ENCODE results near the gene KPNA2. TPM values are rescaled to one million over a fixed set of nuclear protein-coding genes. Genes with fewer than 3 reads are reported as not detected.

Gene KPNA2
- total and polyA plus RNA-seq, 9 of the 15 experiments (the other 6 are each of a cell fraction or from before 2014, with no cell fraction given), result 132 to 984 (median 241) TPM

- peak in 1 of 2 experiments; percentile 85; a peak in 1 of 4 replicates for TF ChIP-seq ZNF318 (IDR thresholded peaks at IDR 0.05; ENCODE audit: borderline replicate concordance in 1 of 2, low read depth in 1 of 2)
- TF ChIP-seq TGIF2 (CRISPR knock-in tag; IDR thresholded peaks at IDR 0.05), result no peak
- TF ChIP-seq ATF4 (CRISPR knock-in tag; IDR thresholded peaks at IDR 0.05), result no peak
- TF ChIP-seq ZSCAN29 (IDR thresholded peaks at IDR 0.05), result no peak
- TF ChIP-seq MAFG (tag; conservative IDR thresholded peaks at IDR 0.05), result 0 out of 2 replicates have a peak, but pooled peaks have one; percentile 28
- TF ChIP-seq ZNF785 (CRISPR knock-in tag; IDR thresholded peaks at IDR 0.05), result no peak
- no peak for TF ChIP-seq IRF1 (CRISPR knock-in tag; IDR thresholded peaks at IDR 0.05; ENCODE audit: borderline replicate concordance)
- TF ChIP-seq ELK3 (CRISPR knock-in tag; IDR thresholded peaks at IDR 0.05), result no peak
- no peak for TF ChIP-seq GABPA (tag; conservative IDR thresholded peaks at IDR 0.05; ENCODE audit: low read depth)
- 0 out of 2 replicates have a peak, but pooled peaks have one; percentile 5 for TF ChIP-seq ATF2 (CRISPR knock-in tag; IDR thresholded peaks at IDR 0.05)
- TF ChIP-seq HDAC3 (IDR thresholded peaks at IDR 0.05; ENCODE audit: borderline replicate concordance, partially characterized antibody), result peak; percentile 34
- TF ChIP-seq RBM39 (optimal IDR thresholded peaks at IDR 0.05; ENCODE audit: low read depth, low read length), result peak; percentile 51
Observed at GRCh38 chr17:68036304-68037147, 991 bp downstream of the KPNA2 start (continued).

All from K562 (cell line).